ENCODE measurements around the gene TMEM141. TPM values are rescaled to one million over a fixed set of nuclear protein-coding genes. Genes with fewer than 3 reads are reported as not detected.

Gene TMEM141
- total and polyA plus RNA-seq, 2 of the 8 experiments (the other 6 are each of a cell fraction or from before 2014, with no cell fraction given) = 51.1 to 137 TPM

GRCh38 chr9:136791516-136792276, 552 bp downstream of the TMEM141 start (continued):
- TF ChIP-seq CTCF (IDR thresholded peaks at IDR 0.05; ENCODE audit: control extremely low read depth in 1 of 3, insufficient read depth in 1 of 3, low read depth in 1 of 3, low read length in 3 of 3) = peak in 2 of 3 experiments; percentile 85 to 91; a peak in 3 of 4 replicates
- TF ChIP-seq SP1 (IDR thresholded peaks at IDR 0.05; ENCODE audit: low read depth, low read length) = peak; percentile 72; the same call in 1 of the 2 replicates
- peak in 1 of 2 experiments; percentile 69; a peak in 2 of 4 replicates for TF ChIP-seq SIN3A (conservative IDR thresholded peaks at IDR 0.05 in 1 of 2, IDR thresholded peaks at IDR 0.05 in 1 of 2; ENCODE audit: low read depth in 1 of 2, low read length in 2 of 2)
- TF ChIP-seq CREB1 (IDR thresholded peaks at IDR 0.05) = peak; percentile 51
- peak; percentile 49 to 63 for TF ChIP-seq RAD21 (IDR thresholded peaks at IDR 0.05 in 1 of 2, conservative IDR thresholded peaks at IDR 0.05 in 1 of 2; ENCODE audit: low read depth in 2 of 2, low read length in 2 of 2)
- peak; percentile 91 for TF ChIP-seq SP4 (IDR thresholded peaks at IDR 0.05; ENCODE audit: low read length)
- TF ChIP-seq NANOG (IDR thresholded peaks at IDR 0.05; ENCODE audit: insufficient read depth, low read depth, low read length, poor library complexity, severe bottlenecking) = peak; percentile 14
- peak; percentile 66 for TF ChIP-seq TAF7 (optimal IDR thresholded peaks at IDR 0.05; ENCODE audit: borderline replicate concordance, low read depth, low read length)
- no peak for TF ChIP-seq NRF1 (IDR thresholded peaks at IDR 0.05; ENCODE audit: low read depth, low read length)
- TF ChIP-seq JUND (IDR thresholded peaks at IDR 0.05; ENCODE audit: low read length) = no peak
- TF ChIP-seq RNF2 (IDR thresholded peaks at IDR 0.05; ENCODE audit: borderline replicate concordance, low read depth, low read length, missing control alignments, poor library complexity, severe bottlenecking) = no peak
- TF ChIP-seq E2F6 (IDR thresholded peaks at IDR 0.05) = peak; percentile 85
- TF ChIP-seq, protein P1, sequence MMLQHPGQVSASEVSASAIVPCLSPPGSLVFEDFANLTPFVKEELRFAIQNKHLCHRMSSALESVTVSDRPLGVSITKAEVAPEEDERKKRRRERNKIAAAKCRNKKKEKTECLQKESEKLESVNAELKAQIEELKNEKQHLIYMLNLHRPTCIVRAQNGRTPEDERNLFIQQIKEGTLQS (IDR thresholded peaks at IDR 0.05; ENCODE audit: insufficient read depth, low read depth, low read length) = no peak
- TF ChIP-seq JUN (IDR thresholded peaks at IDR 0.05; ENCODE audit: low read depth, low read length) = no peak
- TF ChIP-seq MAX (IDR thresholded peaks at IDR 0.05) = peak; percentile 91
- TF ChIP-seq EP300 (IDR thresholded peaks at IDR 0.05; ENCODE audit: borderline replicate concordance in 1 of 2, low read depth in 2 of 2, low read length in 2 of 2) = no peak; a peak in 1 of 3 replicates

Data from H1 (cell line).